Measurements from ENCODE around the gene CD37.
"Not testable (repeated sequence)": the region's sequence is repeated elsewhere in the genome, so short reads cannot be mapped to it uniquely, and the experiment has no call there.

Gene CD37

GRCh38 chr19:49331616-49332055 is 3.6 kb upstream of the CD37 start:
- DNase-seq: peak; percentile 87

- not testable (repeated sequence) for DNase-seq
Measured at GRCh38 chr19:49332691-49333417, 2.4 kb upstream of the CD37 start.

GRCh38 chr19:49333418-49333805 is 1.8 kb upstream of the CD37 start:
- DNase-seq: no peak

GRCh38 chr19:49333811-49334288 is 1.4 kb upstream of the CD37 start:
- no peak for DNase-seq

GRCh38 chr19:49335784-49336481 is 727 bp downstream of the CD37 start:
- DNase-seq: no peak

- no peak for DNase-seq
Measured at GRCh38 chr19:49336482-49337266, 1.5 kb downstream of the CD37 start.

GRCh38 chr19:49337267-49338022 is 2.2 kb downstream of the CD37 start:
- no peak for DNase-seq

GRCh38 chr19:49338023-49338677 is 2.9 kb downstream of the CD37 start:
- no peak for DNase-seq

- peak; percentile 70 for DNase-seq
Measured at GRCh38 chr19:49338691-49339300, 3.6 kb downstream of the CD37 start.

- peak; percentile 95 for DNase-seq
Measured at GRCh38 chr19:49339301-49340068, 4.3 kb downstream of the CD37 start.

GRCh38 chr19:49340069-49340864 is 5.1 kb downstream of the CD37 start:
- DNase-seq: peak; percentile 98

- DNase-seq: peak; percentile 63
Measured at GRCh38 chr19:49340865-49341718, 5.9 kb downstream of the CD37 start.

GRCh38 chr19:49342291-49342721 is 7.1 kb downstream of the CD37 start:
- DNase-seq: no peak

GRCh38 chr19:49343123-49343522 is 7.9 kb downstream of the CD37 start:
- DNase-seq: no peak

GRCh38 chr19:49344505-49345423 is 9.6 kb downstream of the CD37 start:
- DNase-seq: peak; percentile 18

GRCh38 chr19:49347191-49347590 is 12.0 kb downstream of the CD37 start:
- DNase-seq: no peak

GRCh38 chr19:49347835-49348234 is 12.6 kb downstream of the CD37 start:
- DNase-seq: peak; percentile 93
